Caco-2 (cell line): ENCODE measurements around the gene ZNRF3. TPM values are rescaled to one million over a fixed set of nuclear protein-coding genes. Genes with fewer than 3 reads are reported as not detected.

Experiments used
- BruUV-seq: library from RNA; stranded (reverse); fragments of 400-500 nt; replicated peaks from 2 replicates; lab custom pipeline; 2021; lab: Mats Ljungman, UMichigan
- CTCF ChIA-PET: fragments of 300-600 bp; sonication (Branson Sonifier 250); formaldehyde crosslinking; loops from one replicate; lab custom pipeline; 2022; ENCODE audit warnings: antibody characterized with exemption; lab: Charles Lee
- POLR2A ChIA-PET: fragments of 300-600 bp; sonication (Branson Sonifier 250); formaldehyde crosslinking; loops from one replicate; lab custom pipeline; 2022; ENCODE audit warnings: antibody characterized with exemption; lab: Charles Lee
- DNase-seq, 2 experiments: peaks; one replicate each; pipeline versions ENCODE4 v3.0.0 to v3.0.0-alpha.2; 2020 to 2022
- H3K27me3 ChIP-seq: replicated peaks from 2 replicates; pipeline ENCODE4 v1.6.0; 2011; ENCODE audit warnings: low read length; ENCODE audit not compliant: control insufficient read depth, insufficient read depth
- H3K36me3 ChIP-seq: 2 replicates; pipeline ENCODE4 v1.5.1; 2011; ENCODE audit warnings: low read length; ENCODE audit not compliant: control insufficient read depth, insufficient read depth
- H3K4me1 ChIP-seq: fragments of 250-450 bp; sonication (Bioruptor Pico); 2 replicates; pipeline ENCODE4 v1.5.1; 2020; ENCODE audit warnings: mild to moderate bottlenecking
- H3K4me3 ChIP-seq: 2 replicates; pipeline ENCODE4 v1.5.1; 2011; ENCODE audit warnings: low read depth, mild to moderate bottlenecking, control low read depth, low read length
- H3K9me3 ChIP-seq: fragments of 250-450 bp; sonication (Bioruptor Pico); 2 replicates; pipeline ENCODE4 v1.5.1; 2020; ENCODE audit warnings: mild to moderate bottlenecking, moderate library complexity
- H3K27ac Mint-ChIP-seq: one replicate; pipeline ENCODE4 v1.8.0; 2022; ENCODE audit warnings: mixed read lengths; ENCODE audit not compliant: unreplicated experiment
- H3K27me3 Mint-ChIP-seq: one replicate; pipeline ENCODE4 v1.8.0; 2022; ENCODE audit warnings: mixed read lengths; ENCODE audit not compliant: insufficient read depth, unreplicated experiment
- H3K36me3 Mint-ChIP-seq: one replicate; pipeline ENCODE4 v1.8.0; 2022; ENCODE audit warnings: mild to moderate bottlenecking, mixed read lengths; ENCODE audit not compliant: insufficient read depth, unreplicated experiment
- H3K4me1 Mint-ChIP-seq: one replicate; pipeline ENCODE4 v1.8.0; 2022; ENCODE audit warnings: low read depth, mixed read lengths; ENCODE audit not compliant: unreplicated experiment
- H3K4me3 Mint-ChIP-seq: one replicate; pipeline ENCODE4 v1.8.0; 2022; ENCODE audit warnings: mild to moderate bottlenecking, moderate library complexity, mixed read lengths; ENCODE audit not compliant: unreplicated experiment
- H3K9me3 Mint-ChIP-seq: one replicate; pipeline ENCODE4 v1.8.0; 2022; ENCODE audit warnings: mixed read lengths; ENCODE audit not compliant: unreplicated experiment
- CTCF ChIP-seq, 2 experiments: fragments of 200-600 bp in 1 of 2; IDR thresholded peaks; 1 replicate in 1 of 2; 2 replicates in 1 of 2; pipeline versions ENCODE4 v1.5.1 to v1.8.0; 2011 to 2022; ENCODE audit warnings: antibody characterized with exemption in 1 of 2, control low read depth in 1 of 2, inconsistent platforms in 1 of 2, low read depth in 1 of 2, low read length in 1 of 2, mild to moderate bottlenecking in 1 of 2, moderate library complexity in 1 of 2; ENCODE audit not compliant: insufficient read depth in 1 of 2, severe bottlenecking in 1 of 2, unreplicated experiment in 1 of 2
- intact Hi-C: fragments of 100-400 bp; cut with micrococcal nuclease; formaldehyde crosslinking; loops from one replicate; pipeline ENCODE4 v1.10.0; 2022; ENCODE audit not compliant: unreplicated experiment
- total RNA-seq: library from RNA; stranded (reverse); gene quantifications from 2 replicates; pipeline ENCODE4 v1.2.3, GENCODE V29; 2022

The ZNRF3 gene
- total RNA-seq, 1 experiment from 2014 or later, result 41.1 TPM

GRCh38 chr22:28973352-28973751, 90.0 kb downstream of the ZNRF3 start:
- Histone ChIP-seq H3K4me3 (no peak overlapping the region), H3K4me1 (peaks cover 34% of the 10 kb centered on the region), H3K9me3 (no peaks in the 10 kb centered on the region), H3K27me3 (no peaks in the 10 kb centered on the region), H3K36me3 (no peaks in the 10 kb centered on the region)
- H3K4me1 Mint-ChIP-seq, result peaks cover 33% of the 10 kb centered on the region
- ChIA-PET CTCF (interaction anchor here (0.6 kb wide), 1 partner anchor 21 kb away, joined by 4 read pairs; no protein-coding TSS in a partner anchor), POLR2A (no interaction called here)
- DNase-seq, result no peak
- no peak overlapping the region for H3K27ac Mint-ChIP-seq
- peaks cover 59% of the 10 kb centered on the region for H3K36me3 Mint-ChIP-seq
- H3K9me3 Mint-ChIP-seq, result no peaks in the 10 kb centered on the region
- H3K4me3 Mint-ChIP-seq, result no peak overlapping the region
- no TSS peak for BruUV-seq
- intact Hi-C loops, result no loop called here
- no peak for TF ChIP-seq CTCF (IDR thresholded peaks at IDR 0.05; ENCODE audit: insufficient read depth in 1 of 2, low read depth in 1 of 2, low read length in 1 of 2, severe bottlenecking in 1 of 2, unreplicated experiment in 1 of 2)
- H3K27me3 Mint-ChIP-seq, result no peaks in the 10 kb centered on the region

GRCh38 chr22:28977060-28977459, 93.7 kb downstream of the ZNRF3 start:
- DNase-seq, result no peak
- TF ChIP-seq CTCF (IDR thresholded peaks at IDR 0.05; ENCODE audit: insufficient read depth in 1 of 2, low read depth in 1 of 2, low read length in 1 of 2, severe bottlenecking in 1 of 2, unreplicated experiment in 1 of 2), result no peak
- intact Hi-C loops, result no loop called here
- Histone ChIP-seq H3K4me1 (peaks cover 61% of the 10 kb centered on the region), H3K4me3 (no peak overlapping the region), H3K27me3 (no peaks in the 10 kb centered on the region), H3K9me3 (no peaks in the 10 kb centered on the region), H3K36me3 (no peaks in the 10 kb centered on the region)
- Mint-ChIP-seq H3K36me3 (peaks cover 26% of the 10 kb centered on the region), H3K4me3 (no peak overlapping the region), H3K27me3 (no peaks in the 10 kb centered on the region), H3K27ac (no peak overlapping the region), H3K4me1 (peaks cover 49% of the 10 kb centered on the region), H3K9me3 (no peaks in the 10 kb centered on the region)
- ChIA-PET POLR2A (interaction anchor here (0.5 kb wide), 1 partner anchor 23 kb away, joined by 3 read pairs; no protein-coding TSS in a partner anchor), CTCF (no interaction called here)
- BruUV-seq, result no TSS peak

- Mint-ChIP-seq H3K27ac (no peak overlapping the region), H3K27me3 (no peaks in the 10 kb centered on the region), H3K9me3 (no peaks in the 10 kb centered on the region), H3K4me1 (peaks cover 54% of the 10 kb centered on the region), H3K4me3 (no peak overlapping the region), H3K36me3 (peaks cover 27% of the 10 kb centered on the region)
- H3K9me3 ChIP-seq, result no peaks in the 10 kb centered on the region
- intact Hi-C loops, result no loop called here
- ChIA-PET POLR2A (interaction anchor here (0.5 kb wide), 1 partner anchor 24 kb away, joined by 3 read pairs; no protein-coding TSS in a partner anchor), CTCF (interaction anchor here (0.6 kb wide), 1 partner anchor 92 kb away, joined by 5 read pairs; no protein-coding TSS in a partner anchor)
- no peak for TF ChIP-seq CTCF (IDR thresholded peaks at IDR 0.05; ENCODE audit: insufficient read depth in 1 of 2, low read depth in 1 of 2, low read length in 1 of 2, severe bottlenecking in 1 of 2, unreplicated experiment in 1 of 2)
- no peak for DNase-seq
- no peaks in the 10 kb centered on the region for H3K27me3 ChIP-seq
- no peaks in the 10 kb centered on the region for H3K36me3 ChIP-seq
- H3K4me3 ChIP-seq, result no peak overlapping the region
- no TSS peak for BruUV-seq
- H3K4me1 ChIP-seq, result peaks cover 66% of the 10 kb centered on the region
These were observed 94.2 kb downstream of the ZNRF3 start for GRCh38 chr22:28977481-28977971.
